ENCODE results near the gene SALL4. TPM values are rescaled to one million over a fixed set of nuclear protein-coding genes. Genes with fewer than 3 reads are reported as not detected.

Gene SALL4
- total and polyA plus RNA-seq, 9 of the 15 experiments (the other 6 are each of a cell fraction or from before 2014, with no cell fraction given), result 0.03 to 0.07 TPM; not detected in 7

DNA sequence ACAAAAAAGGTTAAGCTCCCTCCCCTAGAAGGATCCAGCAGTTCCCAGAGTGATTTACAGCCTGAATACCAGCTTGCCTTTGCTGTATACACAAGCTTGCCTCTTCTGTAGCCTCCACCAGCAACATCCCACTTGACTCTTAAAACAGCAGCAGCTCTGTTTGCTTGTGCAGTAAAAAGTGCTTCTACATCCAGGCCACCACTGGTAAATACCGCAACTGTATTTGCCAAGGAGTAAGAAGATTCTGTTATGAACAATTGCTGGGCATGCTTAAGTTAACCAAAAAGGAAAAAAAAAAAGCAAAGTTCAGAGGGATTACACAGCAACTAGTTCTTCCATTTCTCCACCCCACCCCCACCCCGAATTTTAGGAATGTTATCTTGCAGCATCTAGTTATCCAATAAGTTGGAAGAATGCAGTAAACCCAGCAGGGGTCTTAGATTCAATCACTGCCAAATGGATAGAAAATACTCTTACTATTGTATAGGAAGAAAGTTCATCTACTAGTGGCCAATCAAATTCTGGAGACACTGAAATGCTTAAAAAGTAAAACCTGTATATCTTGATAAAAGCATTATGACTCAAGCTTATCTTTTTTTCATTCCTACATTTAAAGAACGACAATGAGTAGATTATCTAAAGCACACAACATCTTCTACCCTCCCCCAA, 4.8 kb downstream of the SALL4 start:
- no peaks in the 10 kb centered on the region for H3K79me2 ChIP-seq (ENCODE audit: control insufficient read depth, insufficient read depth, low read length)
- no TSS peak for BruUV-seq (replicated peaks)
- peaks cover 8 to 20% of the 10 kb centered on the region in 2 experiments; a peak in 2 of 5 replicates for H3K27me3 ChIP-seq (ENCODE audit: control insufficient read depth in 2 of 2, insufficient read depth in 2 of 2, low read length in 2 of 2)
- no peak overlapping the region for H2AFZ ChIP-seq (ENCODE audit: low read depth, low read length)
- no peaks in the 10 kb centered on the region for H3K9me3 ChIP-seq (replicated peaks; ENCODE audit: control insufficient read depth, insufficient read depth, low read depth, low read length)
- ChIA-PET CTCF (ENCODE audit: low intra/inter-chr PET ratio) (no interaction called here), POLR2A (interaction anchor here (0.6 to 0.8 kb wide), 3 partner anchors 27 to 58 kb away, joined by 3 read pairs; no protein-coding TSS in a partner anchor)
- no peaks in the 10 kb centered on the region for H3K9me1 ChIP-seq (ENCODE audit: control insufficient read depth, insufficient read depth, low read length)
- H3K4me2 ChIP-seq (ENCODE audit: insufficient read depth, low read length), result no peak overlapping the region
- peaks cover 0 to 4% of the 10 kb centered on the region in 2 experiments; a peak in 2 of 5 replicates for H3K4me1 ChIP-seq (replicated peaks in 1 of 2; ENCODE audit: control insufficient read depth in 2 of 2, insufficient read depth in 2 of 2, low read length in 2 of 2)
- ATAC-seq (no peak), FAIRE-seq (no peak), DNase-seq (ENCODE audit: extremely low read depth in 1 of 4, low spot score in 3 of 4) (no peak)
- no peak overlapping the region for H3K27ac ChIP-seq (ENCODE audit: extremely low read depth, low read depth, low read length)
- H3K4me3 ChIP-seq, result no peak overlapping the region
- TF ChIP-seq ZNF239 (CRISPR knock-in tag; IDR thresholded peaks at IDR 0.05), result no peak
- TF ChIP-seq MCM3 (IDR thresholded peaks at IDR 0.05), result no peak
- no peak for TF ChIP-seq SOX6 (IDR thresholded peaks at IDR 0.05)
- TF ChIP-seq FOSL1 (tag; conservative IDR thresholded peaks at IDR 0.05), result peak; percentile 51
- no peak for TF ChIP-seq NKRF (IDR thresholded peaks at IDR 0.05; ENCODE audit: borderline replicate concordance)
- TF ChIP-seq PYGO2 (tag; IDR thresholded peaks at IDR 0.05), result no peak
- H3K36me3 ChIP-seq (ENCODE audit: control insufficient read depth, insufficient read depth, low read length), result no peaks in the 10 kb centered on the region
- 0% methylated on average over 3 of the region's 3 CpGs for WGBS (ENCODE audit: insufficient coverage, low coverage, missing lambda C conversion rate)
- H4K20me1 ChIP-seq (replicated peaks; ENCODE audit: control insufficient read depth, insufficient read depth, low read length), result no peaks in the 10 kb centered on the region
- no peak overlapping the region for H3K9ac ChIP-seq (ENCODE audit: insufficient read depth in 1 of 2, low read depth in 2 of 2, low read length in 2 of 2)
- in situ Hi-C loops (cut with MboI) (no loop called here), intact Hi-C loops (cut with micrococcal nuclease) (no loop called here)

Data from K562 (cell line).